HG03108 (cell line): ENCODE data around the gene CD300H.

Experiments
- ATAC-seq: cut with Tn5 transposase; IDR thresholded peaks from one replicate; pipeline ENCODE4 v1.9.1; 2021; ENCODE audit warnings: moderate library complexity; ENCODE audit not compliant: unreplicated experiment

Gene CD300H

DNA sequence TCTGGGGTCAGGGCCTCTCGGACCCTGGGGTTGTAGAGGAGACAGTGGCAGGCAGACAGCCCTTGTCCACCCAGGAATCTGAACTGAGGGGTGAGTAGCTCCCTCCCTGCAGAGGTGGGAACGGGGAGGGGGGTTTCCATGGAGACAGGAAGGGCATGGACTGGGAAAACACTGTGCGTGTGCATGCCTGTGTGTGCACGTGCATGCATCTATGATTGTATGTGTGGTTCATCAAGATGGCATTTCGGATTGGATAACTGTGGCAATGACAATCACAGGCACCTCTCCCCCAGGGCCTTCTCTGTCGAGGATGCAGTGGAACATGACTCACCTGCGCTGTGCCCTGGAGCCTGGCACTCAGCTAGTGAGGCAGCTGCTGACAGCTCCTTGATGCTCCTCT, 15.3 kb downstream of the CD300H start:
- ATAC-seq = no peak

DNA sequence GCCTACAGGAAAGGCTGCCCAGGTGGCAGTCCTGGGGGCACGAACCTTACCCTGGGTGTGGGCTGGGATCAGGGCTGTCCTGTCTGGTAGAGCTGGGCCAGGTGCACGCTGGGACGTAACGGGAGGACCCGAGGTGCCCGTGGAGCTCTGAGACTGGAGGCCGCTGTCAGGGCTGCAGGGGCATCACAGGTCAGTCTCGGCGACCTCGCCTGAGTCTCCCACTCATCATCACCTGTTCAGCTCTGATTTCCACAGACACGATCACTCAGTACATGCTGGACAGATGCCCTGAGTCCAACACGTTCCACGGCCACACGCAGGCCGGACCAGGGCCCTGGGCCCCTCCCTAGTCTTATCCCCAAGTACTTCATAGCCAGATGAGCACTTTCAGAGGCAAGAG, 16.7 kb downstream of the CD300H start:
- no peak for ATAC-seq

DNA sequence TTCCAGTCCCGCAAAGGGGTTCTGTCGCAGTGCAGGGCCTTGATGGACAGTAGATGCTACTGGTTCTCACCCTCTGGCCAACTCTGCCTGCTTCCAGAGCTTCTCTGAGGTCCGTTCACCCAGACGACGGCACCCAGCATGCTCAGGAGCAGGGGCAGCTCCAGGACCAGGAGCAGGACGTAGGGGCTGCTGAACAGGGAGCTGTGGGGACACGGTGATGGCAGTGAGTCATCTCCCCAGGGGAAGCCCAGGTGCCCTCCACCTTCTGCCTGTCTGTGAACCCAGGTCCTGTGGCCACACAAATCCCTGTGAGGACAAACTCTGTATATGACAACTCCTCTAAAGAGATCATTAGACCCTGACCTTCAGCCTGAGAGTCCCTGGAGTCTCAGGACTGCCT, 18.0 kb downstream of the CD300H start:
- ATAC-seq = no peak

DNA sequence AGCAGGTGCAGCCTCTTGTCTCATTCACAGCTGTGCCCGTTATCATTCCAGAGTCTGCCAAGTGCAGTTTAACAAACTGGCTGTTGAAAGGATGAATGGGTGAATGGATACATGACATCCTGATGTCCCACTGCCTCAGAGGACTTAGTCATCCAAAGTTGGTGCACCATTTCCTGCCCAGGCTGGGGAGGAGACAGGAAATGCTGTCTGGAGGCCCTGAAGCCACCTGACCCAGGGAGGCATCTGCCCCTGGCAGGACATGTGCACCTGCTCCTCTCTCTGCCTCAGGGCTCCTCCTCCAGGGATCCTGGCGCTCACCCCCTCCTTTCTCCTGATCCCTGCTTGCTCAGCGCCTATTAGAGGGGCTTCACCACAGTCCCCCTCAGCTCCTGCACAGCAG, 19.6 kb downstream of the CD300H start:
- no peak for ATAC-seq

DNA sequence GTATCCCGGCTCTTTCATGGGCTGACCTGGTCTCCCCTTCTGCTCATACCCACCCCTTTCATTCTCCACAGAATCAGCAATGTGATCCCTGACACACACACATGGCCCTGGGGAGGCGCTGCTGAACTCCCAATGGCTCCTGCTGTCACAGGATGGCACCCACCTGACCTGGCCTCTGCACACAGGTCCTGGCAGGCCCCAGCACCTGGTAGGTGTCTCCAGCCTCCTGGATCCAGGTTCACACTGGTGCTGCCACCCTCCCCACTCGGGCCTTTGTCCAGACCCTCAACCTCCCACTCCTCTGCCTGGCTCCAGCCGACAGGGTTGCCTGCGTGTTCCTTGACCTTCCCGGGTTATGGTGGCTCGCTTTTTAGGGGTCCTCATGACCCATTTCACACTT, 20.0 kb downstream of the CD300H start:
- no peak for ATAC-seq

DNA sequence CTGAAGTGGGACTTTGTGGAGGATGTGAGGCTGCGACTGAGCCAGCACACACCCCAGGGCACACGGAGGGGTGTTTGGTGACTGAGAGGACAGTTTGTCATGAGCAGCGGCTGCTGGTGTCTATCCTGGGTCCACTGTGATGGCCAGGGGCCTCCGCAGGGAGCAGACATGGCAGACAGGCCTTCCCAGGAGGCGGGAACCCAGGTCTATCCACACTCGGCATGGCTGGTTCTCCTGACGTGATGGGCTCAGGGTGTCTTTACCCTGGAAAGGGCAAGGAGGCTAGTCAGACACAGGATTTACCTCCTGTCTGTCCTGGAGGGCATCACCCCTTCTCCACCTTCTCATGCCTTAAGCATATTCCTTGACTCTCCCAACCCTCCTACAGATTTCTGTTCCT, 20.7 kb downstream of the CD300H start:
- no peak for ATAC-seq

DNA sequence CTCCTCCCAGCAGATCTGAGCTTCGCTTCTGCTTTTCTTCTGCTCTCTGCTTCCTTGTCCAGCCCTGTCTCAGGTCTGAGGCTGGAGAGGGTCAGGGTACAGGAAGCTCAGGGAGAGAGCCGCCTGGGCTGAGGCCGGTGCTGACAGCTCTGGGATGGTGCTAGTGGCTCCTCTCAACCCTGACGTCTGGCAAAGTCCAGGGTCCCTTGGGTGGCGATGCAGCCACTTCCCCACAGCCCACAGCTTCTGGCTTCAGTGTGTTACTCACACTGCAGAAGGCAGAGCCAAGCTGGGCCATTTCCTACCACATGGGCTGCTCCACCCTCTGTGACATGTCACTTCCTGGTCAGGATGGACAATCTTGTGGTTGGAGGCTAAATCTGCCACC, 21.5 kb downstream of the CD300H start, which contains the start of gene CD300C:
Gene CD300C, minus strand, starts transcription at position 273 of the 388 bp plus-strand sequence. CDS start 333 bp downstream, outside the sequence.
- no peak for ATAC-seq

DNA sequence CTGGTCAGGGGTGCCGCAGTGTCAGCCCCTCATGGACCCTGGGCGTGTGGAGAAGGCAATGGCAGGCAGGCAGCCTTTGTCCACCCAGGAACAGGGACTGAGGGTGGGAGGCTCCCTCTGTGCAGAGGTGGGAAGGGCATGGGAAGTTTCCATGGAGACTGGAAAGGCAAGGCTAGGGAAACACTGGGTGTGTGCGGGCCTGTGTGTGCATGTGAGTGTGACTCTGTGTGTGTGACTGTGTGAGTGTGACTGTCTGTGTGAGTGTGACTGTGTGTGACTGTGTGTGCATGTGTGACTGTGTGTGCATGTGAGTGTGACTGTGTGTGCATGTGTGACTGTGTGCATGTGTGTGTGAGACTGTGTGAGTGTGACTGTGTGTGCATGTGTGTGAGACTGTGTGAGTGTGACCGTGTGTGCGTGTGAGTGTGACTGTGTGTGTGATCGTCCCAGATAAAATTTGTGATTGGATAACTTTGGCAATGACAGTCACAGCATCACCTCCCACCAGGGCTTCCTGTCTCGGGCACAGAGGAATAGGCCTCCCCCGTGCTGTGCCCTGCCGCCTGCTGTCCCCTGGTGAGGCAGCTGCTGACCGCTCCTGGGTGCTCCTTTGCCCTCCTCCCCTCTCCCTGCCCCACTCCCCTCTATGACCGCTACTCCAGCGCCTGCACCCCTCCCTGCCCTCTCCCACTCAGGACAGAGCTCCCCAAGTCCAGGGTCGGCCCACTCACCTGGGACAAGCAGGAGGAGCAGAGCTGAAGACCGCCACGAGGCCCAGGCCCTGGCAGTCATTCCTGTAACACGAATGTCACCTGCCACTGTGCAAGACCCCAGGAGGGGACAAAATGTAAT, 22.1 kb downstream of the CD300H start:
- ATAC-seq = no peak

DNA sequence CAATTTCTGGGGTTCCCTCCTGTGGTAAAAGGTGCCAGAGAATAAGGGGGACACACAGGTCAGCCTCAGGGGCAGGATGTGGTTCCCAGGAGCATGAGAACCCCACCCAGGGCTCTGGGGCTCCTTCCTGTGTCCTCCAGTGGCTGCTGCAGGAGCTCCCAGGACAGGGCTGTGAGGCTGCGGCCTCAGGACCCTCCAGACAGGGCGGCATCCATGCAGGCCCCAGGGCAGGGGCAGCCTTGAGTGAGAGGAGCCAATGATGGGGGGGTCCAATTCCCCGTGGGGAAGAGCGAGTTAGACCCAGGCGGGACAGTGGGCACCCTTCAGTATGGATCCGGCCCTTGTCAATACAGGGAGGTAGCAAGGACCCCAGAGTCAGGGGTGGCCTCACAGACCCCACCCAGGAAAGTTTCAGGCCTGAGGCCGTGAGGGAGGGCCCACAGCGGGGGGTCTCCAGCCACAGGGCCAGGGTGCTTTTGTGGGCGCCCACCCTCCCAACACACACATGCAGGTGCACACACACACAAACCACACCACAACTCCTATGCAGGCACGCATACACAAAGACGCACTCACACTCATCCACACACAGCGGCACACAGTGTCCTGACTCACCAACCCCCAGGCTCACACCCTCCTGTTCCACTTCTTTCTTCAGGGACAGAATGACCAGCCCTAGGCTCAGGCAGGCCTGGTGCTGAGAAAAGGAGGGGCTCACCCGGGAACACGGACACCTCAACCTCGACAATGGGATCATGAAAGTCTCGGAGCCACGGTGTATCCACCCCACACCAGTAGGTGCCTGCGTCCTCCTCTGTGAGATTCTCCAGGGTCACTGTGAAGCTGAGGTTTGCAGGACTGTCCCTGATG, 23.2 kb downstream of the CD300H start:
- no peak for ATAC-seq

DNA sequence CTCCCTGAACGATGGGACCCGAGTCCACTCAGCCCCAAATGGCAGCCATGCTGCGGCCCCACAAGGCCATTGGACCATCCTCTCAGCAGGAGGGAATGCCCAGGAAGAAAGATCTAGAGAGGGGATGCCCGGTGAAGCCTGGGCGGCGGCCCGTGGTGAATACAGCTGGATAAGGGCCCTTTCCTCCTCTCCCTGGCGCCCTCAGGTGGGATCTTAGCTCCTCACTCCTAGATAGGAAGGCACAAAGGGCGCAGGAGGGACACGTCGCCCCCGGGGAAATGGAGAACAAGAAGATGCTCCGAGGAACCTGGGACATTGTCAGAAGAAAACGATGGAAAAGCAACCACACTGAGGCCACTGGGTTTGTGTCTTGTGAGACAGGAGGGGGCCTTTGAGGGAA, 23.9 kb downstream of the CD300H start:
- ATAC-seq = no peak

DNA sequence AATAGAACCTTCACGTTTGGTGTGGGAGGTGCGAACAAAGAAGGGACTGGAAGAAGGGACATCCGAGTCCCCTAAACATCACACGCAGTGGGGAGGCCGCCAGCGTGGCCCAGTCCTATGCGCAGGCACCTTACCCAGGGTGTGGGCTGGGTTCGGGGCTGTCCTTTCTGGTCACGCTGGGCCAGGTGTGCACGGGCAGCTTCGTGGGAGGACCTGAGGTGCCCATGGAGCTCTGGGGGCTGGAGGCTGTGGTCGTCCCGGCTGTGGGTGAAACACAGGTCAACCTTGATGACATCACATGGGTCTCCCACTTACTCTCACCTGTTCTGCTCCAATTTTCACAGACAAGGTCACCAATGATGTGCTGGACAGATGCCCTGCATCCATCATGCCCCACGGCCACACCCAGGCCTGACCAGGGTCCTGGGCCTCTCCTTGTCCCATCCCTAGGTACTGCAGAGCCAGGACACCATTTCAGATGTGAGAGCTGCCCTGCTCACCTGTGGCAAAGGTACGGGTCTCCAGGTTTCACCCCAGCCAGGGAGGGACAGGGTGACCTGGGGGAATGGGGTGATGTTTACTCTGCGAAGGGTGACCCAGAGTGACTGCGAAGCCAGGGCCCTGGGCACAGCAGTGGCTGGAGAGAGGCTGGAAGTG, 24.5 kb downstream of the CD300H start:
- no peak for ATAC-seq

DNA sequence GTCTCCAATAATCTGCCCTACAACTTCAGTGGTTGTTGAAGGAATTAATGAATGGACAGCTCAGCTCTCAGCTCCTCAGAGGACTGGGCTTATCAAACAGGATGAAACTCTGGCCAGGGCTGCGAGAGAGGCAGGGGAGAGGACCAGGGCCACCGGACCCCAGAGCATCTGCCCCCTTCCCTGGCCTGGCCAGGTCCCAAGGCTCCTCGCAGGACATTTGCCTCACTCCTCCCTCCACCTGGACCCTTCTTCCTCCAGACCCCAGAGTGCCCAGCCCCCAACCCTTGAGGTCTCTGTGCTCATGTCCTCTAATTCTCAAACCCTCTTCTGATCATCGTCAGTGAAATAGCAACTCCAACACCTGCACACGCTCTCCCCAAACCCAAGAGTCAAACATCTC, 25.1 kb downstream of the CD300H start:
- no peak for ATAC-seq

DNA sequence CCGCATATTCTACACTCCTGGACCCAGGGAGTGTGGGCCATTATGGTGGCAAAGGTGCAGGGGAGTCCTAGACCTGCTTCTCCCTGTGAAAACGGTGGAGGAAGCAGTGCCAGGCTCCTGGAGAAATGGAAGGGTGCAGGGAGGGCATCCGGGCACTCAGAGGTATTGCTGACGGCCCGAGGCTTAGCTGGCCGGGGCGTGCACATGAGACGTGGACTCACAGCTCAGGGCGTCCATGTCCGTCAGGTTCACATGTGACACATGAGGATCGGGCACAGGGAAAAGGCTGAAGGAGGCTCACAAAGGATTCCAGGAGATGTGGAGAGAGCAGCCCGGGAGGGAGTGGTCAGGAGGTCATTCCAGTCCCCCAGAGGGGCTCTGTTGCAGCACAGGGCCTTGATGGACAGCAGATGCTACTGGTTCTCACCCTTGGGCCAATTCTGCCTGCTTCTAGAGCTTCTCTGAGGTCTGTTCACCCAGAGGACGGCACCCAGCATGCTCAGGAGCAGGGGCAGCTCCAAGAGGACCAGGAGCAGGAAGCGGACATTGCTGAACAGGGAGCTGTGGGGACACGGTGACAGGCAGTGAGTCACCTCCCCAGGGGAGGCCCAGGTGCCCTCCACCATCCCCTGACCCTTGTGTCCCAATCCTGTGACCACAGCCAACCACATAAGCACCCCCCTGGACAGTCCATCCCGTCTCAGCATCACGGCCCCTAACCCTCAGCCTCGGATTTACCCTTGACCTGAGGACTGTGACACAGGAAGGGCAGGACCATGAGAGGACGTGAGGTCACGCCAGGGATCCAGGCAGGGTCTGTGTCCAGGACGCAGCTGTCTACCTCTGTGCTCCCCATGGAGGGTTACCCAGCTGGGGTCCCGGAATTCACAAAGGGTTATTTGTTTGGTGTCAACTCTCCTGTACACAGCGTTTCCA, 25.9 kb downstream of the CD300H start:
- ATAC-seq = no peak

DNA sequence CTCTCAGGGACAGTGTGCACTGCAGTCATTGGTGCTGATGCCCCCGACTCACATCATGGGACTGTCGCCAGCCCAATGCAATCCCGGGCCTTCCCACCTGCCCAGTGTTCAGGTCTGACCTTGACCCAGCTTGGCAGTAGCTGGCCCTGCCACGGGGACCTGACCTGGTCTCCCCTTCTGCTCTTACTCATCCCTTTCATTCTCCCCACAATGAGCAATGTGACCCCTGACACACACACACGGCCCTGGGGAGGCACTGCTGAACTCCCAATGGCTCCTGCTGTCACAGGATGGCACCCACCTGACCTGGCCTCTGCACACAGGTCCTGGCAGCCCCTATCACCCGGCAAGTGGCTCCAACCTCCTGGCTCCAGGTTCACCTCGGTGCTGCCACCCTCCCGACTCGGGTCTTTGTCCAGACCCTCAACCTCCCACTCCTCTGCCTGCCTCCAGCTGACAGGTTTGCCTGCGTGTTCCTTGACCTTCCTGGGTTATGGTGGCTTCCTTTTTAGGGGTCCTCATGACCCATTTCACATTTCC, 28.0 kb downstream of the CD300H start:
- ATAC-seq = no peak

DNA sequence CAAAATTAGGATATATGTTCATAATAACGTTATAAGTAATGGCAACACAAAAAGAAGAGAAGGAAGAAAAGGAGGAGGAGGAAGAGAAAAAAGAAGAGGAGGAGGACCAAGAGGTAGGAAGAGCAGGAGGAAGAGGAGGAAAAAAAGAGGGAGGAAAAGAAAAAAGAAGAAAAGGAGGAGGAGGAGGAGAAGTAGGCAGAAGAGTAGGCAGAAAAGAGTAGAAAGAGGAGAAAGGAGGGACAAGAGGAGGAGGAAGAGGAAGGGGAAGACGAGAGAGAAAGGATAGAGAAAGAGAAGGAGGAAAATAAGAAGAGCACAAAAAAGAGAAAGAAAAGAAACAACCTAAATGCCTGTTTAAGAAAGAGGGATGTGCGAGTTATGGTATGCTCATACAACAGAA, 30.4 kb downstream of the CD300H start:
- ATAC-seq = no peak

DNA sequence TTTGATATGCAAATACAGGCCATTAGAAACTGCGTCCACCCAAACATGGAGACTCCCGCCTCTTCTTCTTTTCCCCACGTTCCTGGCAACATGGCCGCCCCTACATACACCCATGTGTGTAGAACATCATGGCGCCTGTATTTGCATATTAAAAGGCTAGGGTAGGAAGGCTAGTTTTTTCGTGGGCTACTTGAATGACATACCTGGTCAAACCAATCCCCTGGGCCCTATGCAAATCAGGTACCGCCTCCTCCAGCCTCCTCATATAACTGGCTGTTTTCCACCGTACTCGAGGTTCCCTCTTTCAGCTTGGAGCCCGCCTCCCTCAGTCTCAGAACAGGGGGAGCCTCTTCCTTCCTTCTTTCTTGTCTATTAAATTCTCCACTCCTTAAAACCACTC, 35.2 kb downstream of the CD300H start:
- ATAC-seq = no peak

DNA sequence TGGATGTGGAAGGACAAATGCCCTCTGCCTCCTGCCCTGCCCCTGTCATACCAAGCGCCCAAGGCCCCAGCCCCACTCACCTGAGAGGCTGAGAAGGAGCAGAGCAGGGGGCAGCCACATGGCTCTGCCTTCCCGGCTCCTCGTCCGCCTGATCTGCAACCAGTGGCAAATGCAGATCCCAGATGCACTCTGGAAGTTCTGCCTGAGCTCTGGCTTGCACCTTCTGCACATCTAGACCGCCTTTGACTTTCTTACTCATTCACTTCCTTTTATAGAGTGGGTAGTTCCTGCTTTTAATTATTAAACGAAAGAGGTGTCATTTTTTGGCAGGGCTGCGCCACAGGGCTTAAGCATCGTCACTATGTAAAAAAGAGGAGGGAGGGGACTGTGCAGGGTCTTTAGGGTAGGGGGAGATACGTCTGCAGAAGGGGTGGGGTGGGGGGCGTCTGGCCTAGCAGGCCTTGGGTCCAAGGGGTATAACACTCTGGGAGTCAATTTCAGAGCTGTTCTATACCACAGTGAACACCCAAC, 36.0 kb downstream of the CD300H start, which contains the start of gene CD300LB:
Gene CD300LB, minus strand, starts transcription at position 245 of the 531 bp plus-strand sequence. Its CDS starts 125 bp downstream, at position 120.
- no peak for ATAC-seq

DNA sequence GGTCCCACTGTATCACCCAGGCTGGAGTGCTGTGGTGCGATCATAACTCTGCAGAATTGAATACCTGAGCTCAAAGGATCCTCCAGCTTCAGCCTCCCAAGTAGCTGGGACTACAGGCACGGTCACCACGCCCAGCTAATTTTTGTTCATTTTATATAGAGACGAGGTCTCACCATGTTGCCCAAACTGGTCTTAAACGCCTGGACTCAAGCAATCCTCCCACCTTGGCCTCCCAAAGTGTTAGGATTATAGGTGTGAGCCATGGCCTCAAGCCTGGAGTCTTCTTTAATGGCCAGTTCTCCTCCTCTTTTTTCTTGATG, 36.5 kb downstream of the CD300H start:
- ATAC-seq = no peak

DNA sequence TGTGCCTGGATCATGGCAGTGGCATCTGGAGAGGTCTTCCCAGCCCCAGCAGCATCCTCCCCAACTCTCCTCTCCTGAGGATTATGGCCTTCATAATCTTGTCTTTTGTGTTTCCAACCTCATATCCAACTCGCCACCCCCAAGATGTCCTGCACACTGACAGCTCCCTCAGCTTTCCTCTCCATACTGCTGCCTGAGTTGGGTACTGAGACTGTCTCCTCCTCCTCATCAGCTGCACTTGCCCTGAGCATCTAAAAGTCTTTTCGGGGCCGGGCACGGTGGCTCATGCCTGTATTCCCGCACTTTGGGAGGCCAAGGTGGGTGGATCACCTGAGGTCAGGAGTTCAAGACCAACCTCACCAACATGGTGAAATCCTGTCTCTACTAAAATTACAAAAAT, 38.1 kb downstream of the CD300H start:
- ATAC-seq = no peak
